Measurements from ENCODE around the gene PACS1.
A peak's percentile ranks its signal among the peaks of the same experiment; 100 is the strongest.
"Not testable (repeated sequence)": the region's sequence is repeated elsewhere in the genome, so short reads cannot be mapped to it uniquely, and the experiment has no call there.

The PACS1 gene

DNA sequence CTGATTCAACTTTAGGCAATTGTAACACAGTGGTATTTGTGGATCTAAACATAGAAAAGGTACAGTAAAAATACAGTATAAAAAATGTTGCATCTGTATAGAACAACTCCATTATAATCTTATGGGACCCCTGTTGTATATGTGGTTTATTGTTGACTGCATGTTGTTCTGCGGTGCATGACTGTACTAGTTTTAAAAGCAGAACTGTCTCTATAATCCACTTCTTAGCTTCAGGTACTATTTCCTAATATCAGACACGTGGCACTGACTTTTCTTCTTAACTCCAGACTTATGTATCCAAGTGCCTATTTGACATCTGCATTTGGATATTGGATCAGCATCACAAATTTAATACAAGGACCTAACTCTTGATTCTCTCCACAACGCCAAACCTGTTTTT lies 41.1 kb downstream of the PACS1 start:
- DNase-seq (ENCODE audit: low read depth): no peak

DNA sequence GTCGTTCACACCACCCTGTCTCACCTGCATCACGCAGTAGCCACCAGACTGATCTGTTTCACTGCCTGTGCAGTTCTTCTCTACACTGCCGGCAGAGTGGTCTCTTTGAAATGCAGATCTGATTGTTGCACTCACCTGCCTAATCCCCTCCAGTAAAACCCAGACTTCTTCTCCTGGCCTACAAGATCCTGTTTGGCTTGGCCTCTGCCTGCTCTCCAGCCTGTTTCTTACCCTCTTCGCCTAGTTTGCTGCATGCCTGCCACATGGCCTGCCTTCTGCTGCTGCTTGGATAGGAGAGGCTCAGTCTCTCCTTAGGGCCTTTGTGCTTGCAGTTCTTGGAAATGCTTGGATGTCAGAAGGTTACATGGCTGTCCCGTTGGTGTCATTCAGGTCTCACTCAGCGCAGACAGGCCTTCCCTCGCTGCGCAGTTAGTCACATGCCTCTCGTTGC lies 42.0 kb downstream of the PACS1 start:
- no peak for DNase-seq (ENCODE audit: low read depth)

DNA sequence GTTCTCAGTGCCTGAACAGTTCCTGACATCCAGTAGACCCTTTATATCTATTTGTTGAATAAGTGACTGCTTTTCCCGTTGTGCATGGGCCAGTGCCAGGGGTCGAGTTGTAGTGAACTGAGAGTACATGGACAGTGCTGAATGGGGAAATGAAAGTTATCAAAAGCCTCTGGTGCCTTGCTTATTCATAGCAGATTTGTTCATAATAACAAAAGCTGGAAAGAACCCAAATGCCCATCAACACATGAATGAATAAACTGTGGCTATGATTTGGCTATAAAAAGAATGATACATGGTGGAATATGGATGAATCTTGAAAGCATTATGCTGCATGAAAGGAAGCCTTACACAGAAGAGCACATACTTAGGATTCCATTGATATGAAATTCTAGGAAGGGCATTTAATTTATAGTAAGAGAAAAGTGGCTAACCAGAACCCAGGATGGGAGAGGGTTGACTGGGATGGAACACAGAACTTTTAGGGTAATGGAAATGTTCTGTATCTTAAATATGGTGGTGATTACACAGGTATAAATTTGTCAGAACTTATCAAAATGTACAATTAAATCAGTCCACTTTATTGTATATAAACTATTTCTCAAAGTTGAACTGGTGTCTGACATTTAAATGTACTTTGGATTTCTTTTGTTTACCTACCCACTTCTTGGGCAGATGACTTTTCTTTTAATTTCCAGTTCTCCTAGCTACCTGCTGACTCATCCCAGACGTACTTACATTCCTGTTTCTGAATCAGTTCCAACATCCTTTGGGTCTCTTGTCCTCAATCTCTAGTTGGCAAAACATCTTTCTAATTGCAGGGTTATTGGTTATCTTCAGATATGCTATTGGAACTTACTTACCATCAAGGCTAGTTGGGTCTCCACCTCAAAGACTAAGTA lies 42.8 kb downstream of the PACS1 start:
- DNase-seq (ENCODE audit: low read depth): no peak

DNA sequence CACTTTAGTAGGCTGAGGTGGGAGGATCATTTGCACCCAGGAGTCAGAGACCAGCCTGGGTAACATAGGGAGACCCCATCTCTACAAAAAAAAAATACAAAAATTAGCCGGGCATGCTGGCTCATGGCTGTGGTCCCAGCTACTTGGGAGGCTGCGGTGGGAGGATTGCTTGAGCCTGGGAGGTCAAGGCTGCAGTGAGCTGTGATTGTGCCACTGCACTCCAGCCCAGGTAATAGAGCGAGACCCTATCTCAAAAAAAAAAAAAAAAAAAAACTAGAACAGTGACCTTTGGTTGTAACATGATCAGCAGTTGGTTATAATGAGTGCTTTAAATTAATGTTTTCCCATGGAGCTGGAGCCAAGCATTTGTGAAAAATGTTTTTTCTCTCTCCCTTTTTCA lies 44.9 kb downstream of the PACS1 start:
- DNase-seq (ENCODE audit: low read depth): not testable (repeated sequence)

DNA sequence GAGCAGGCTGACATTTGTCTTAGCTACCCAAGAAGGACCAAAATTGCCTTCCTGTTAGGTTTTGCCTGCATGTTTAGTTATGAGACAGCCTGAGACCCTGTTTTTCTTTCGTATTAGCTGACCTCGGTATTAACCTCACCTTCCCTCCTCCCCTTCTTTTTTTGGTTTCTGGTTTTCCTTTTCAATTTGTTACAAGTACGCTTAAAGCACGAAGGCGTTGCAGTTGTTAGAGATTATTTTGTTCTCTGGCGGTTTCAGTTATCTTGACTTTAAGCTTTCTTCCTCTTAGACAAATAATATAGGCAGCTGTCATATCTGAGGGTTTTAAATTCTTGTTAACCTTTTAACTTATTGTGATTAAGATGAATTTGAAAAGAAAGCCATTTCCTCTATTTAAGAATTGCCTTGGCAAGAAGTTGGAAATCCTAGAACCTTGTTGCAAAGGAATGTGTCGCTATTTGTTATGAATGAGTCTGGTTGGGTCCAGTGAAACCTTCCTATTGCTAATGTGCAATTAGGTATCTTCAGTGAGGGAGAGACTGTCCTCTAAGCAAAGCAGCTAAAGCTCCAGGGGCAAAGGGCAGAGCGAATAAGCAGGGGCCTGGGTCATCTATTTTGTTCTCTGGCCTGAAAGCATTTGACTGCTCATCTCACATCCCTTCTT lies 45.7 kb downstream of the PACS1 start:
- no peak for DNase-seq (ENCODE audit: low read depth)

DNA sequence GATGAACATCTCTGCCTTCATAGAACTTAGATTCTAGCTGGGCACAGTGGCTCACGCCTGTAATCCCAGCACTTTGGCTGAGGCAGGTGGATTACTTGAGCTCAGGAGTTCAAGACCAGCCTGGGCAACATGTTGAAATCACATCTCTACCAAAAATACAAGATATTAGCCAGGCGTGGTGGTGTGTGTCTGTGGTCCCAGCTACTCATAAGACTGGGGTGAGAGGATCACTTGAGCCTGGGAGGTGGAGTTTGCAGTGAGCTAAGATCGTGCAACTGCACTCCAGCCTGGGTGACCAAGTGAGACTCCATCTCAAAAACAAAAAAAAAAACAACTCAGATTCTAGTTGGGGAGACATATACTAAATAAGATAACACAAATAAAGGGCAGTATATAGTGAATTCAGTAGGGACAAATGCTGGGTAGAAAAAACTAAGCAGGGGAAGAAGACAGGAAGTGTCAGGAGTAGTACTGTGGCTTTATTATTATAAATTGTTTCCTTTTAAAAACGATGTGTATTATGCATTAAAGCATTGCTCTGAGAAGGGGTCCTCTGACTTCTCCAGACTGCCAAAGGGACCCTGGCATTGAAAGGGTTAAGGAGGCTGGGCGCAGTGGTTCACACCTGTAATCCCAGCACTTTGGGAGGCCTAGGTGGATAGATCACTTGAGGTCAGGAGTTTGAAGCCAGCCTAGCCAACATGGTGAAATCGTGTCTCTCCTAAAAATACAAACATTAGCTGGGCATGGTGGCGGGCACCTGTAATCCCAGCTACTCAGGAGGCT lies 46.7 kb downstream of the PACS1 start:
- no peak for DNase-seq (ENCODE audit: low read depth)

DNA sequence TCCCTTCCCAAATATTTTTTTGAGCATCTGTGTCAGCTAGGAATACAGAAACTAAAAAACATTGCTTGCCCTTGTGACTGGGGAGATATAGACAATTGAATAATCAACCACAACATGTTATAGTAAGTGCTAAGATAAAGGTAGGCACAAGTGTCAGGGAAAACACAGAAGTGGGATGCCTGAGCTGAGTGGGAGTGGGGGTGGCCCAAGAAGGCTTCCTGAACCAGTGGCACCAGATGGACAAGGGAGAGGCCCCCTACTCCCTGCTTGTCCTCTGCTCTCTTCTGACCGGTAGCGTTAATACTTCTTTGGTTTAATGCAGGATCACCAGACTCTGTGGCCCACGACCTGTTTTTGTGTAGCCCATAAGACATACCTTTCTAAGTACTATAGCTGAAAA lies 48.8 kb downstream of the PACS1 start:
- no peak for DNase-seq (ENCODE audit: low read depth)

DNA sequence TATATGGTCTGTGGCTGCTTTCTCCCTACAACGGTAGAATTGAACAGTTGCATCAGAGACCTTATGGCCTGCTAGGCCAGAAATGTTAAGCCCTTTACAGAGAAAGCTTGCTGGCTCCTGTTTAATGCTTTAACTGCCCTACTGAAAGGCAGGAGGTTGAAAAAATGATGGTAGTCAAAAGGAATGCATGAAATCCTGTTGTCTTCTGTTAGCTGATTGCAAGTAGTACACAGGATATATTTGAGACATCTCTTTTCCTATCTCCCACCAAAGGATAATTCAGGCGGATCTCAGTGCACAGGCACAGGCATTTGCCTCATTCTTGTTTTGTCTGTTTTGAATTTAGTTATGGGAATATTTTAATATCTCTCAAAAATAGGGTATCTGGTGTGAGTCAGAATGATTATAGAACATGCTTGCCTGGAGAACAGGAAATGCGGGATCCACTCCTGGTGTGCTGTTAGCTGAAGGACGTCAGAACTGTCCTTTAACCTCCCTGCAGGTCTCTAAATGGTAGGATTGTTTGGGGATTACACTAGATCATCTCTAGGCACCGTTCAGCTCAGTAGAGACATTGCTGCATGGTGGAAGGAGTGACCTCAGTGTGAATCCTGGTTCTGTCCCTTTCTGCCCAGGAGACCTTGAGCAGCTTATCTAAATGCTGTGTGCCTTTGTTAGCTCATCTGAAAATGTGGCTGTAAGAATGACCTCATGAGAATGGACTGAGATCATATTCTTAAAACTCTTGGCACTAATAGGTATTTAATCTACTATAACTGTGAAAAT lies 49.5 kb downstream of the PACS1 start:
- DNase-seq (ENCODE audit: low read depth): no peak

DNA sequence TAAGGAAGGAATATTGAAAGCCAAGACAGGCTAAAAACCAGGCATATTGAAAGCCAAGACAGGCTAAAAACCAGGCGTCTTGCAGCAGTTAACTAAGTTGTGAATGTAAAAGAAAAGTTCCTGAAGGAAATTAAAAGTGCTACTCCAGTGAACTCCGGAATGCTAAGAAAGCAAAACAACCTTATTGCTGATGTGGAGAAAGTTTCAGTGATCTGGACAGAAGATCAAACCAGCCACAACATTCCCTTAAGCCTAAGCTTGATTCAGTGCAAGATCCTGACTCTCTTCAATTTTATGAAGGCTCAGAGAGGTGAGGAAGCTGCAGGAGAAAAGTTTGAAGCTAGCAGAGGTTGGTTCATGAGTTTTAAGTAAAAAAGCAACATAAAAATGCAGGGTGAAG lies 51.4 kb downstream of the PACS1 start:
- DNase-seq (ENCODE audit: low read depth): no peak

DNA sequence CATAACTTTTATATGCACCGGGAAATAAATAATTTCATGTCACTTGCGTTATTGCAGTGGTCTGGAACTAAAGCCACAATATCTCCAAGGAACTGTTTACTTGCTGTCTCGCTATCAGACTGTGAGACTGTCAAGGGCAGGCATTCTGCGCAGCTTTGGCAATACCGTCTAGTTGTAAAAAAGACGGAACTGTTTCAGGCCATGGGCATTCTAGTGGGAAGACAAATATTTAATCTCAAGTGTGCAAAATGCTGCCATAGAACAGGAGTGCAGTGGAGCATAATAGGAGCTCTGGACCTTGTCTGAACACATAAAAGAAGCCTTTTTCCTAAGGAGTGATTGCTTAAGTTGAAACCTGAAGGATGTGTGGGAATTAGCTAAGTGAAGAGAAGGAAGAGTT lies 53.8 kb downstream of the PACS1 start:
- no peak for DNase-seq (ENCODE audit: low read depth)

DNA sequence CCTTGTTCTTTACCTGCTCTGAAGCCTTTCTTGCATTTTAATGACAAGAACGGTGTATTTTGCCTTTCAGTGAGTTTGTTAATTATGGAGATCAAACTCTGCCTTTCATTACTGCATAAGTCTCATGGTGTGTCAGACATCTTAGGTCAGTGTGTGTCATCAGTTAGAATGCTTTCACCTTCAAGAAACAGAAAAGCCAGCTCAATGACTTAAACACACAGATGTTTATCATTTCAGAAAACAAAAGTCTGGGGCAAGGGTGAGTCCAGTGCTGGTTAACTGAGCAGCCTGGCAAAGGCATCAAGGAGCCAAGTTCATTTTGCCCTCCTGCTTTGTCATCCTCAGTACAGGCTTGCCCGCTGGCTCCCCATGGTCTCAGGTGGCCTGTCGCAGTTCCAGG lies 54.5 kb downstream of the PACS1 start:
- DNase-seq (ENCODE audit: low read depth): no peak

DNA sequence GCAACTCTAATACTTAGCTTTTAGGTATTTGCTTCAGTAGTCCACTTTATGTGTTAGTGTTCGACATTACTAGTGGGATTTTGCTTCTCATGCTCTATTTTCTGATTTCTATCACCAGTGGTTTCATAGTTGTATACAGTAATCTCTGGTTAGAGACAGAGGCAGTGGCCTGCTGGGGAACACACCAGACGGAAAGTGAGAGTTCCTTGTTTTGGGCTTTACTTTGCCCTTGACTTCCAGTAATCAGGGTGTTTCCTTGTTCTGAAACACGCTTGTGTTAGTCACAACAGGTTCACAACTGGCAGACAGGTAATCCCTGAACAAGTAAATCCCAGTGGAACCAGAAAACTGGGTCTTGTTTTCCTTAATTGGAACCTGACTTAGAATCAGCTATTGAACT lies 56.0 kb downstream of the PACS1 start:
- DNase-seq (ENCODE audit: low read depth): no peak

DNA sequence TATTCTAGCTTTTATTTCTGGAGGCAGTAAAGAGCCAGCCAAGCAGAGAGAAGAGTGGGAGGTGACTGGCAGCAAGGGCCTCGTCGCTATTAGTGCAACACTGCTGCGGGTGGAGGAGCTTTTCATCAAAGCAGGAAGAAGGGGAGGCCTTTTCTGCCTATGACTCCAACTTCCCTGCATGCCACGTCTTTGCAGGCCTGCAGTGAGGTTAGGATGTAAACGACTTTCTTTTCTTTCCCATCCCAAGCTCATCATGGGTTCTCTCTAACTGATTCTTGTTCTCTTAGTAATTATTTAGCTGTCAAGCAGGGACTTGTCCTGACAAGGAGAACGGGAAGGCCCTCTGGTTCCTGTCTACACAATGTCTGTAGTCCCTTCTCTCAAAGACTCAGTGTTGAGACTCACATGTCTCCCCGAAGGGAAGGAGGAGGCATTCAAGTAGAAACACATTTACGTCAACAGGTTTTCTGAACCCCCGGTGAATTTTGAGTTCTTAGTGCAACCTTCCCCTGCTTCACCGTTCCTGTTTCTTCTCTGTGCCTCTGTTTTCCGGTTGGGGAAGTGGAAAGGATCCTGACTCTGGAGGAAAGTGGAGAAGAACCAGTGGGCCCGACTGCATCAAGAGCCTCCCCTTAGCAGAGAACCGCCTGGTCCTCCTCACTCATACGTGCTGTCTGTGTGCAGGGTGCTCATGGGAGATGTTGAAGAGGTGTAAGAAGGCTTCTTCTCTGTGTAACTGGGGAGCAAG lies 56.9 kb downstream of the PACS1 start:
- peak; percentile 29 for DNase-seq (ENCODE audit: low read depth)

DNA sequence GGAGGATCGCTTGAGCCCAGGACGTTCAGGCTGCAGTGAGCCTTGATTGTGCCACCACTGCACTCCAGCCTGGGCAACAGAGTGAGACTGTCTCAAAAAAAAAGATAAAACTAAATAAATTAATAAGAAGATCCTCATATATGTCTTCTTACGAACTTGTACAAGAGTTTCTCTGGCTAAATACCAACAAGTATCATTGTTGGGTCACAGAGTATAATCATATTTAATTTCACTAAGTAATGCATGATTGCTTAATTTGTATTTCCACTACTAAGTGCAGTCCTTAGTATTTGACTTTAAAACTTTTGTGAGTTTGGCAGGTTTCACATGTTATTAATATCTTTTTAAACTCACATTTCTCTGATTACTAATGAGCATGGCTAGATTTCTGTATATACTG lies 60.9 kb downstream of the PACS1 start:
- DNase-seq (ENCODE audit: low read depth): no peak

DNA sequence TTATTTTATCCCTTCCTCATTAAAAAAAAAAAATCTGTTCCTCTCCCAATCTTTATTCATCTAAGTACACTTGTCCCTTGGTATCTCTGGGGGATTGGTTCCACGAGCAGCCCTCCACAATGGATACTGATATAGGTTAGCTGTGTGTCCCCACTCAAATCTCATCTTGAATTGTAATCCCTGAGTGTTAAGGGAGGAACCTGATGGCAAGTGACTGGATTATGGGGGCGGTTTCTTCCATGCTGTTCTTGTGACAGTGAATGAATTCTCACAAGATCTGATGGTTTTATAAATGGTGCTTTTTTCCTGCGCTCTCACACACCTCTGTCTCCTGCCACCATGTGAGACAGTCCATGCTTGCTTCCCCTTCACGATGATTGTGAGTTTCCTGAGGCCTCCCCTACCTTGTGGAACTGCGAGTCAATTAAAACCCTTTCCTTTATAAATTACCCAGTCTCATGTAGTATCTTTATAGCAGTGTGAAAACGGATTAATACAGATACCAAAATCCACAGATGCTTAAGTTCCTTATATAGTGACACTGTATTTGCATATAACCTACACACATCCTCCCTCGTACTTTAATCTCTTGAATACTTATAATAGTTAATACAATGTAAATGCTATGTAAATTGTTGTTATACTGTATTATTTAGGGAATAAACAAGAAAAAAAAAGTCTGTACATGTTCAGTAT lies 62.0 kb downstream of the PACS1 start:
- DNase-seq (ENCODE audit: low read depth): no peak

DNA sequence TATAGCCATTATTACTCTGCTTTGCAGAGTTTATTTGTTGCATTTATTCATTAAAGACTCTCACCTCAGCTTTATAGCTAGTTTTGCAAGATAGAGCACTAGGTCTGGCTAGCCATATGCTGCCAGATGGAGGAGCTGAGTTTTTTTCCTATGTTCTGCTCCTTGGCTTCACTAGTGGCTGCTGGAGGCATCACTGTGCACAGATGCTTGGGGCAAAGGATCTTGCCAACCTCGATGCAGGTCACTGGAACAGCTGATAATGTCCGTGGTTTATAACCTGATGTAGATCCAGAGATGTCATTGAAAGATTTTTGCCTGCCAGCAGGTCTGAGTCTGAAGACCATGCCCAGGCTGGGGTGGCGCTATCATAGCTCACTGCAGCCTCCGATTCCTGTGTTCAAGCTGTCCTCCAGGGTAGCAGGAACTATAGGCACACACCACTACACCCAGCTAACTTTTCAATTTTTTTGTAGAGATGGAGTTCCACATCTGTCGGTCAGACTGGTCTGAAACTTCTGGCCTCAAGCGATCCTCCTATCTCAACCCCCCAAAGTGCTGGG lies 63.2 kb downstream of the PACS1 start:
- no peak for DNase-seq (ENCODE audit: low read depth)

DNA sequence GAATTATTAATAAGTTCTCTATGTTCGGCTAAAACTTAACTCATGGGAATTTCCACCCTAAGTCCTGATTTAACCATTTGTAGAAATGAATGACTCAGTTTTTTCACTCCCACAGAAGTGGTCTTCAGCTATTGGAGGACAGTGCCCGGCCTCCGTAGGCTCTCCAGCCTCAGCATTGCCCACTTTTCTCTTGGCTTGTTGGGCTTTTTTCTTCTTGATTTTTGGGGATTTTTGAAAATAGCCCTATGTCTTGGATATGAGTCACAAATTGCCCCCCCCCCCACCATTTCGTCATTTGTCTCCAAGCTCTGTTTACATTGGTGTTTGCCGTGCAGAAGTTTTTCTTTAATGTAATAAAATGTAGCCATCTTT lies 66.7 kb downstream of the PACS1 start:
- no peak for DNase-seq (ENCODE audit: low read depth)

DNA sequence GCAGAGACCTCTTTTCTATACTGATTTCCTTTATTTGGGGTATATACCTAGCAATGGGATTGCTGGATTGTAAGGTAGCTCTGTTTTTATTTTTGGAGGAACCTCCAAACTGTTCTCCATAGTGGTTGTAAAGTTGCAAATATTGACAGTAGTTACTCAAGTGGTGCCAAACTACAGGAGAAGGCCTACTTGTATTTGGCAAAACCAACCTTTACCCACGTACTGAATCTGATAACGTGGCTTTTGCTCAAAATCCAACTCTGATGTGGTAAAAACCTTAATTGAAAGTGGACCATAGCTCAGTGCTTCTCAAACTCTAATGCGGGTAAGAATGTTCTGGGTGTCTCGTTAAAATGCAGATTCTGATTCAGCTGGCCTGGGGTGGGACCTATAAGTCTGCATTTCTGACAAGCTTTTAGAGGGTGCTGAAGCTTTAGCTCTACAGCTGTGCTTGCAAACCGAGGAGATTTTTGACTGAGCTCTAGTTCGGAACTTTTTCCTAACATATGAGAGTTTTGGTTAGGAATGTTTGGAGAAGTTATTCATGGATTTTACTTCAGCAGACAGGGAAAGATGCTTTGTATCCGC lies 69.8 kb downstream of the PACS1 start:
- no peak for DNase-seq (ENCODE audit: low read depth)

DNA sequence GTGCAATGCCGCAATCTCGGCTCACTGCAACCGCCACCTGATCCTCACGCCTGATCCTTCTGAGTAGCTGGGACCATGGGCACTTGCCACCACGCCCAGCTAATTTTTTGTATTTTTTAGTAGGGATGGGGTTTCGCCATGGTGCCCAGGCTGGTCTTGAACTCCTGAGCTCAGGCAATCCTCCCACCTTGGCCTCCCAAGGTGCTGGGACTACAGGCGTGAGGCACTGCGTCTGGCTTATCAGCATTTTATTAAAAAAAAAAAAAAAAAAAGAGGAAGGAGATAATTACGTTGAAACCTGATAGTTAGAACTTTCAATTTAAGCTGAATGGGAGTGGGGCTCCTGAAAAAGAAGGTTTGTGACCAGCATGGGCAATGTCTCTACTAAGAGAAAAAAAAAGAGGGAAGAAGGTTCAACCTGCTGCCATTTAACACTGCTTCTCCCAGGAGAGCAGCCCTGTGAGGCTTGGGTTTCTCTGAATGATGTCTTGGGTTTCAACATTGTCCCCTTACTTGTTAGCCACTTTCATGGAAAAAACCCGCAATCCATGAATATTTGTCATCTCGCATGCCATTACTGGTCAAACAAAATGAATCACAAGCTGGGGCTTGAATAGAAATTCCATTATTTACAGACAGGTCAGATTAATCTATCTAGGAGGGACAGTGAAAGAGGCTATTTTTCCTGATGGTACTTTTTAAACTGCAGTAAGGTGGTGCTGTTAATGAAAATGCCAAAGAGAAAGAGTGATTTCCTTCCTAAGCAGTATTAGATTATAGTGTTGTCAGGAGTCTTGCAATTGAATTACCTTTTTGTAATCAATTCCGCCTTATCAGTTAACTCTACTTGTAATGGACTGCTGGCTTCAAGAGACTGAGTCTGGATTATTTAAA lies 72.5 kb downstream of the PACS1 start:
- no peak for DNase-seq (ENCODE audit: low read depth)
